ENCODE results near the gene IL19.
"Not testable (repeated sequence)": the region's sequence is repeated elsewhere in the genome, so short reads cannot be mapped to it uniquely, and the experiment has no call there.

The IL19 gene

DNA sequence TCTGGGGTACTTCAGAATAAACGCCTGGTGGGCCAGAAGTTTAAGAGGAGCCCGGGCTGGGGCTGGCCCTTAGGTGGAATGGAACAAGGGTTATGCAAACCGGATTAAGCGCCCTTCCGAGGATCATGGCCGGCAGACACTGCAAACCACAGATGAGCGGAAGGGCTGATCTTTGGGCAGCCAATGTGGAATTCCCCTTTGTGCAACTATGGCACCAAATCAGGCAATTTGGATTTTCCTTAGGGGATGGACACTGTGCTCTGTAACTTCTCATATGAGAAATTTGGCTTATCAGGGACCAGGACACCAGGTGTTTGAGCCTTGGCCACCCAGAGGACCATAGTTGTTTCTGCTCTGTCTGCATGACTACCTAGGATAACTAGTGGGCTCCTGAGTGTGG is 7.5 kb downstream of the IL19 start:
- Histone ChIP-seq H3K36me3 (ENCODE audit: control insufficient read depth, insufficient read depth, low read length) (no peaks in the 10 kb centered on the region), H3K4me3 (ENCODE audit: low read depth, low read length) (no peak overlapping the region), H3K9me3 (ENCODE audit: control insufficient read depth, insufficient read depth, low read depth, low read length) (no peaks in the 10 kb centered on the region), H3K4me1 (ENCODE audit: control insufficient read depth, insufficient read depth, low read length) (no peaks in the 10 kb centered on the region), H3K9ac (ENCODE audit: low read length) (no peak overlapping the region), H3K27me3 (ENCODE audit: control insufficient read depth, insufficient read depth, low read length) (0 out of 2 replicates have a peak, but pooled peaks cover 5% of the 10 kb centered on the region), H3K27ac (ENCODE audit: low read depth, low read length) (no peak overlapping the region)

DNA sequence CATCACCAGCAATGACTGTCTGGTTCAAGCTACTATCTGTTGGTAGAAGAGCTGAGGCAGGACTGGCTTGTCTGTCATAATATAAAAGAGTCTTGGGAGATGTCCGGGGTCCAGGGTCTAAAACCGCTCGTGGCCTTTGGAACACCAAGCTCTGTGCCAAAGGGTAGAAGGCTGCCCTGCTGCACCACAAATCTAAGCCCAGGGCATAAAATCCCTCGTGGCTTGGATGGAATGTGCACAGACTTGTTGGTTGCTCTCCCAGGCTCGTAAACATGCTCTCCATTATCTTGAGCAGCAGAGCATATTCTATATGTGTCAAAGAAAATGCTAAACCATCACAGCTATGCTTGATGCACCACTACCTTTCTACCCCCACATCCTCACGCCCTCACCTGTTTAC is 8.3 kb downstream of the IL19 start:
- H3K9me3 ChIP-seq (ENCODE audit: control insufficient read depth, insufficient read depth, low read depth, low read length); H3K4me1 ChIP-seq (ENCODE audit: control insufficient read depth, insufficient read depth, low read length); H3K27ac ChIP-seq (ENCODE audit: low read depth, low read length); H3K9ac ChIP-seq (ENCODE audit: low read length); H3K27me3 ChIP-seq (ENCODE audit: control insufficient read depth, insufficient read depth, low read length); H3K36me3 ChIP-seq (ENCODE audit: control insufficient read depth, insufficient read depth, low read length); H3K4me3 ChIP-seq (ENCODE audit: low read depth, low read length): not testable (repeated sequence)

GRCh38 chr1:206779638-206780037 is 9.1 kb downstream of the IL19 start:
- Histone ChIP-seq H3K36me3 (ENCODE audit: control insufficient read depth, insufficient read depth, low read length) (no peaks in the 10 kb centered on the region), H3K27ac (ENCODE audit: low read depth, low read length) (no peak overlapping the region), H3K4me1 (ENCODE audit: control insufficient read depth, insufficient read depth, low read length) (no peaks in the 10 kb centered on the region), H3K4me3 (ENCODE audit: low read depth, low read length) (no peak overlapping the region), H3K27me3 (ENCODE audit: control insufficient read depth, insufficient read depth, low read length) (no peaks in the 10 kb centered on the region; the same call in 1 of the 2 replicates), H3K9me3 (ENCODE audit: control insufficient read depth, insufficient read depth, low read depth, low read length) (no peaks in the 10 kb centered on the region), H3K9ac (ENCODE audit: low read length) (no peak overlapping the region)

- no peak overlapping the region for H3K9ac ChIP-seq (ENCODE audit: low read length)
- H3K27me3 ChIP-seq (ENCODE audit: control insufficient read depth, insufficient read depth, low read length), result no peaks in the 10 kb centered on the region; the same call in 1 of the 2 replicates
- H3K27ac ChIP-seq (ENCODE audit: low read depth, low read length), result no peak overlapping the region
- no peak overlapping the region for H3K4me3 ChIP-seq (ENCODE audit: low read depth, low read length)
- no peaks in the 10 kb centered on the region for H3K9me3 ChIP-seq (ENCODE audit: control insufficient read depth, insufficient read depth, low read depth, low read length)
- no peaks in the 10 kb centered on the region for H3K36me3 ChIP-seq (ENCODE audit: control insufficient read depth, insufficient read depth, low read length)
- H3K4me1 ChIP-seq (ENCODE audit: control insufficient read depth, insufficient read depth, low read length), result no peaks in the 10 kb centered on the region
These were observed 11.9 kb downstream of the IL19 start for GRCh38 chr1:206782448-206782847.

DNA sequence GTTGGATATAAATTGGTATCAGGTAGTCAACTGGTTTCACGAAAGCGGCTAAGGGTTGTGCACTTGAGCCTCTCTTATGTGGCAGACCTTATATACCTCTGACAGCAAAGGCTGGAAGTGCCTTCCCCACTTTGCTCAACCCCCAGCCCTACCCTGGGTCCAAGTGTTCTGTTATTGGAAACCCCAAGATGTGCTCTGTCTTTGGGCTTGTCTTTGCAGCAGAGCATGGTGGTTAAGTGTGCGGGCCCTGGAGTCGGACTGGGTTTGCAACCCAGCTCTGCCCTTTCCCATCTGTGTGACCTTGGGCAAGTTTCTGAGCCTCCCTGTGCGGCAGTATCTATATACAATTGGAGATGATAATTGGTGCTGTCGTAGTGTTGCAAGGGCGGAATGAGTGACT is 12.9 kb downstream of the IL19 start:
- Histone ChIP-seq H3K9ac (ENCODE audit: low read length) (no peak overlapping the region), H3K27me3 (ENCODE audit: control insufficient read depth, insufficient read depth, low read length) (no peaks in the 10 kb centered on the region; the same call in 1 of the 2 replicates), H3K4me1 (ENCODE audit: control insufficient read depth, insufficient read depth, low read length) (no peaks in the 10 kb centered on the region), H3K36me3 (ENCODE audit: control insufficient read depth, insufficient read depth, low read length) (no peaks in the 10 kb centered on the region), H3K27ac (ENCODE audit: low read depth, low read length) (no peak overlapping the region), H3K4me3 (ENCODE audit: low read depth, low read length) (no peak overlapping the region), H3K9me3 (ENCODE audit: control insufficient read depth, insufficient read depth, low read depth, low read length) (no peaks in the 10 kb centered on the region)

DNA sequence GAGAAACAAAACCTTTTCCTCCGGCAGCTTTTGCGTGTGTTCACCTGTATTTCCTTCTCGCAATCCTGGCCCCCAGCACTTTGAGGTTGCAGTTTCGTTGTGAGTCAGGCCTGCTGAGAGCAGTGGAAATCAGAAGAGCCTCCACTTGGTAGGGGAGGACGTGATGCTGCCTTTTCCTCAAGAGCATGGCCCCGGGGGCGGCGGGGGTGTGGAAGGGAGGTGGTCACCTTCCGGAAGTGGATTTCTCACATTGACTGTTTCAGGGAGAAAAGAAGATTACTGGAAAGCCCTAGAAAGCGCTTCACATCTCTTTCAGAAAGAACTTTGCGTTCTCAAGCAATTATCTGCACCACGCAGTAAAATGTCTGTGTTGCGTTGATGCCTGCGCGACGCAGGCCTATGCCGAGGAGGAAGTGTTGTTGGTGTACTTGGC is 13.9 kb downstream of the IL19 start:
- Histone ChIP-seq H3K4me1 (ENCODE audit: control insufficient read depth, insufficient read depth, low read length) (no peaks in the 10 kb centered on the region), H3K9ac (ENCODE audit: low read length) (no peak overlapping the region), H3K27me3 (ENCODE audit: control insufficient read depth, insufficient read depth, low read length) (no peaks in the 10 kb centered on the region; the same call in 1 of the 2 replicates), H3K36me3 (ENCODE audit: control insufficient read depth, insufficient read depth, low read length) (no peaks in the 10 kb centered on the region), H3K9me3 (ENCODE audit: control insufficient read depth, insufficient read depth, low read depth, low read length) (no peaks in the 10 kb centered on the region), H3K27ac (ENCODE audit: low read depth, low read length) (no peak overlapping the region), H3K4me3 (ENCODE audit: low read depth, low read length) (no peak overlapping the region)

DNA sequence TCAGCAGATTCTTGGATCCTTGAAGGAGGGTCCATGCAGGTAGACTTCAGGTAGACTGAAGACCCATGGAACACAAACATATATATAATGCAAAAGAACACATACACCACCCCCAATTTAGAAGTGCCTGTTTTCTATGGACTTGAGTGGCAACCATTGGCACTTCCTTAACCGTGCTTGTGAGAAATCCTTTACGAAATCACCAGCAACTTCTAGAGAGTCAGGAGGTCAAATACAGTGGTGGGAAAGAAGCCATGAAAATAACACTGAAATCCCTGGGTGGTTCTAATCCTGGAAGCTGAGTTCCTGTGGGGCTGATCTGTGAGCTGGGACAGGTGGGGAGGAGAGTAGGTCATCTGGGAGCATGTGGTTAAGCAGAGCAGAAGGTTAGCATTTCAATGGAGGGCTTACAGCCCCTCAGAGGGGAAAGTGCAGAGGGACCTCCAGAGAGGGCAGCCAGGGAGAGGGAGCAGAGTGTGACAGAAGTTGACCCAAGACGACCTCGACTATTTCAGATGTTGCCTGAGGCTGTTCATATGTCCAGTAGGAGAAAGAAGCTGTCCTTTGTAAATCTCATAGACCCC is 14.7 kb downstream of the IL19 start:
- no peaks in the 10 kb centered on the region; the same call in 1 of the 2 replicates for H3K27me3 ChIP-seq (ENCODE audit: control insufficient read depth, insufficient read depth, low read length)
- H3K9ac ChIP-seq (ENCODE audit: low read length), result no peak overlapping the region
- H3K36me3 ChIP-seq (ENCODE audit: control insufficient read depth, insufficient read depth, low read length), result no peaks in the 10 kb centered on the region
- H3K4me3 ChIP-seq (ENCODE audit: low read depth, low read length), result no peak overlapping the region
- H3K4me1 ChIP-seq (ENCODE audit: control insufficient read depth, insufficient read depth, low read length), result no peaks in the 10 kb centered on the region
- no peak overlapping the region for H3K27ac ChIP-seq (ENCODE audit: low read depth, low read length)
- H3K9me3 ChIP-seq (ENCODE audit: control insufficient read depth, insufficient read depth, low read depth, low read length), result no peaks in the 10 kb centered on the region

GRCh38 chr1:206786212-206786886 is 15.8 kb downstream of the IL19 start:
- Histone ChIP-seq H3K27me3 (ENCODE audit: control insufficient read depth, insufficient read depth, low read length) (no peaks in the 10 kb centered on the region; the same call in 1 of the 2 replicates), H3K4me1 (ENCODE audit: control insufficient read depth, insufficient read depth, low read length) (no peaks in the 10 kb centered on the region), H3K9me3 (ENCODE audit: control insufficient read depth, insufficient read depth, low read depth, low read length) (no peaks in the 10 kb centered on the region), H3K9ac (ENCODE audit: low read length) (no peak overlapping the region), H3K36me3 (ENCODE audit: control insufficient read depth, insufficient read depth, low read length) (no peaks in the 10 kb centered on the region), H3K27ac (ENCODE audit: low read depth, low read length) (no peak overlapping the region), H3K4me3 (ENCODE audit: low read depth, low read length) (no peak overlapping the region)

DNA sequence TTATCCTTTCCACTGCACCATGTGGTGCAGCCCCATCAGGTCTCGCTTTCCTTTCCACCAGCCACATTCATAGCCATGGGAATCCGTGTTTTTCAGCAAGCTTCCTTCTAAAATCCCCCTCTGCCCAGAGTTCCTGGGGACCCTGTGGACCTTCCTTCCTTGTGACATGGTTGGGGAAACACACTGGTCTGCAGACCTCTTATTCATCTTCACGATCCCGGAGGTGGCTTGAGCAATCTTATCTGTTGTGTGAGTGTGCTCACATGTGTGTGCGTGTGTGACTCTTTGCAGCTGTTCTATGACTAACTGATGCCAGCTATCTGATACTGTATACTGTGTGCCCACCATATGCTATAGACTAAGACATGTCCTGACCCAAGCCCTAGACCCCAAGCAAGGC is 17.3 kb downstream of the IL19 start:
- H3K4me3 ChIP-seq (ENCODE audit: low read depth, low read length), result no peak overlapping the region
- no peaks in the 10 kb centered on the region; the same call in 1 of the 2 replicates for H3K27me3 ChIP-seq (ENCODE audit: control insufficient read depth, insufficient read depth, low read length)
- no peak overlapping the region for H3K9ac ChIP-seq (ENCODE audit: low read length)
- H3K36me3 ChIP-seq (ENCODE audit: control insufficient read depth, insufficient read depth, low read length), result no peaks in the 10 kb centered on the region
- H3K27ac ChIP-seq (ENCODE audit: low read depth, low read length), result no peak overlapping the region
- H3K4me1 ChIP-seq (ENCODE audit: control insufficient read depth, insufficient read depth, low read length), result no peaks in the 10 kb centered on the region
- no peaks in the 10 kb centered on the region for H3K9me3 ChIP-seq (ENCODE audit: control insufficient read depth, insufficient read depth, low read depth, low read length)

GRCh38 chr1:206788487-206789050 is 18.0 kb downstream of the IL19 start:
- H3K27me3 ChIP-seq (ENCODE audit: control insufficient read depth, insufficient read depth, low read length), result no peaks in the 10 kb centered on the region; the same call in 1 of the 2 replicates
- H3K4me3 ChIP-seq (ENCODE audit: low read depth, low read length), result no peak overlapping the region
- H3K9ac ChIP-seq (ENCODE audit: low read length), result no peak overlapping the region
- H3K4me1 ChIP-seq (ENCODE audit: control insufficient read depth, insufficient read depth, low read length), result no peaks in the 10 kb centered on the region
- no peaks in the 10 kb centered on the region for H3K36me3 ChIP-seq (ENCODE audit: control insufficient read depth, insufficient read depth, low read length)
- H3K9me3 ChIP-seq (ENCODE audit: control insufficient read depth, insufficient read depth, low read depth, low read length), result no peaks in the 10 kb centered on the region
- no peak overlapping the region for H3K27ac ChIP-seq (ENCODE audit: low read depth, low read length)

- H3K4me1 ChIP-seq (ENCODE audit: control insufficient read depth, insufficient read depth, low read length), result no peaks in the 10 kb centered on the region
- no peak overlapping the region for H3K27ac ChIP-seq (ENCODE audit: low read depth, low read length)
- H3K9me3 ChIP-seq (ENCODE audit: control insufficient read depth, insufficient read depth, low read depth, low read length), result no peaks in the 10 kb centered on the region
- no peaks in the 10 kb centered on the region for H3K36me3 ChIP-seq (ENCODE audit: control insufficient read depth, insufficient read depth, low read length)
- H3K4me3 ChIP-seq (ENCODE audit: low read depth, low read length), result no peak overlapping the region
- H3K27me3 ChIP-seq (ENCODE audit: control insufficient read depth, insufficient read depth, low read length), result no peaks in the 10 kb centered on the region
- no peak overlapping the region for H3K9ac ChIP-seq (ENCODE audit: low read length)
These were observed 20.1 kb downstream of the IL19 start for GRCh38 chr1:206790502-206791250.

Measured in HUES6 (cell line).